IMR-90 (cell line): Measurements from ENCODE around the gene SERP2. TPM values are rescaled to one million over a fixed set of nuclear protein-coding genes. Genes with fewer than 3 reads are reported as not detected.

ENCODE experiments used
- ATAC-seq: fragments of 200-7000 bp; cut with Tn5 transposase; 2 replicates; pipeline ENCODE4 v1.9.1; 2020; ENCODE audit warnings: low read depth, mild to moderate bottlenecking, moderate library complexity
- BruUV-seq: library from RNA; stranded (reverse); fragments of 400-500 nt; replicated peaks from 2 replicates; lab custom pipeline; 2021; lab: Mats Ljungman, UMichigan
- CTCF ChIA-PET: fragments of 300-600 bp; formaldehyde crosslinking; extraction: SDS; loops from one replicate; lab custom pipeline; 2021; ENCODE audit warnings: antibody characterized with exemption; lab: Yijun Ruan, JAX
- POLR2A ChIA-PET: fragments of 300-600 bp; sonication (Branson Sonifier 250); formaldehyde crosslinking; loops from one replicate; lab custom pipeline; 2022; ENCODE audit warnings: antibody characterized with exemption; ENCODE audit not compliant: unreplicated experiment; lab: Charles Lee
- DNase-seq: peaks from one replicate; pipeline ENCODE4 v3.0.0; 2013
- H2AFZ ChIP-seq: replicated peaks from 2 replicates; pipeline ENCODE3; 2013; ENCODE audit warnings: low read length, mild to moderate bottlenecking; ENCODE audit not compliant: poor library complexity
- H2AK5ac ChIP-seq: 2 replicates; pipeline ENCODE4 v1.6.1; 2013; ENCODE audit warnings: low read depth, low read length, inconsistent platforms
- H2AK9ac ChIP-seq: replicated peaks from 2 replicates; pipeline ENCODE3; 2013; ENCODE audit warnings: mild to moderate bottlenecking, low read depth, low read length, moderate library complexity; ENCODE audit not compliant: poor library complexity
- H2BK120ac ChIP-seq: 2 replicates; pipeline ENCODE4 v1.6.1; 2013; ENCODE audit warnings: low read depth, low read length, inconsistent platforms
- H2BK15ac ChIP-seq: 3 replicates; pipeline ENCODE4 v1.6.1; 2013; ENCODE audit warnings: low read depth, low read length, inconsistent platforms
- H2BK20ac ChIP-seq: 2 replicates; pipeline ENCODE4 v1.6.1; 2013; ENCODE audit warnings: low read depth, mild to moderate bottlenecking, inconsistent platforms, low read length, moderate library complexity
- H2BK5ac ChIP-seq: 2 replicates; pipeline ENCODE4 v1.6.1; 2013; ENCODE audit warnings: mild to moderate bottlenecking, low read depth, low read length, inconsistent platforms; ENCODE audit not compliant: poor library complexity, severe bottlenecking
- H3K14ac ChIP-seq: replicated peaks from 2 replicates; pipeline ENCODE4 v1.6.1; 2013; ENCODE audit warnings: low read depth, low read length, inconsistent platforms
- H3K18ac ChIP-seq: 2 replicates; pipeline ENCODE4 v1.6.1; 2013; ENCODE audit warnings: low read depth, low read length, control low read depth
- H3K23ac ChIP-seq: 2 replicates; pipeline ENCODE4 v1.6.1; 2013; ENCODE audit warnings: low read depth, low read length, inconsistent platforms
- H3K27ac ChIP-seq: 2 replicates; pipeline ENCODE4 v1.5.1; 2013; ENCODE audit warnings: mild to moderate bottlenecking, control low read depth, low read length; ENCODE audit not compliant: insufficient read depth
- H3K27me3 ChIP-seq: 2 replicates; pipeline ENCODE4 v1.6.1; 2013; ENCODE audit warnings: low read length; ENCODE audit not compliant: control insufficient read depth, insufficient read depth
- H3K36me3 ChIP-seq: 2 replicates; pipeline ENCODE4 v1.6.1; 2013; ENCODE audit warnings: low read length, mixed read lengths; ENCODE audit not compliant: control insufficient read depth, insufficient read depth
- H3K4ac ChIP-seq: 2 replicates; pipeline ENCODE4 v1.6.1; 2013; ENCODE audit warnings: low read depth, low read length, inconsistent platforms
- H3K4me1 ChIP-seq: 2 replicates; pipeline ENCODE4 v1.6.1; 2013; ENCODE audit warnings: low read length, mixed read lengths; ENCODE audit not compliant: control insufficient read depth, insufficient read depth
- H3K4me2 ChIP-seq: 2 replicates; pipeline ENCODE4 v1.6.1; 2013; ENCODE audit warnings: low read depth, mild to moderate bottlenecking, control low read depth, low read length, moderate library complexity
- H3K4me3 ChIP-seq: 2 replicates; pipeline ENCODE4 v1.5.1; 2013; ENCODE audit warnings: low read depth, mild to moderate bottlenecking, control low read depth, low read length, moderate library complexity; ENCODE audit not compliant: insufficient read depth
- H3K56ac ChIP-seq: 2 replicates; pipeline ENCODE4 v1.6.1; 2013; ENCODE audit warnings: low read length, inconsistent platforms; ENCODE audit not compliant: insufficient read depth; ENCODE audit errors: extremely low read depth
- H3K79me1 ChIP-seq, 2 experiments: 2 replicates each; pipeline ENCODE4 v1.6.1; 2013; ENCODE audit warnings: low read length in 2 of 2, inconsistent platforms in 1 of 2, low read depth in 1 of 2
- H3K9ac ChIP-seq: 2 replicates; pipeline ENCODE4 v1.6.1; 2013; ENCODE audit warnings: low read depth, low read length, control low read depth
- H3K9me1 ChIP-seq: 2 replicates; pipeline ENCODE4 v1.6.1; 2013; ENCODE audit warnings: low read length, inconsistent platforms; ENCODE audit not compliant: insufficient read depth
- H3K9me3 ChIP-seq: 2 replicates; pipeline ENCODE4 v1.6.1; 2013; ENCODE audit warnings: low read length; ENCODE audit not compliant: control insufficient read depth, insufficient read depth
- H4K20me1 ChIP-seq: 2 replicates; pipeline ENCODE4 v1.6.1; 2013; ENCODE audit warnings: low read length, inconsistent platforms; ENCODE audit not compliant: insufficient read depth
- H4K5ac ChIP-seq: 2 replicates; pipeline ENCODE4 v1.6.1; 2013; ENCODE audit warnings: mild to moderate bottlenecking, low read depth, low read length, control low read depth
- H4K8ac ChIP-seq, 2 experiments: 2 replicates each; pipeline ENCODE4 v1.6.1; 2013; ENCODE audit warnings: low read depth in 2 of 2, low read length in 2 of 2, control low read depth in 1 of 2, inconsistent platforms in 1 of 2
- H4K91ac ChIP-seq: 2 replicates; pipeline ENCODE4 v1.6.1; 2013; ENCODE audit warnings: low read depth, low read length, inconsistent platforms; ENCODE audit not compliant: insufficient read depth
- CTCF ChIP-seq: conservative IDR thresholded peaks from 2 replicates; pipeline ENCODE4 v1.5.1; 2012; ENCODE audit warnings: mild to moderate bottlenecking, low read depth, low read length, improper control_type of control experiment
- FOS ChIP-seq: fragments of 150-350 bp; IDR thresholded peaks from 2 replicates; pipeline ENCODE4 v1.6.1; 2016; ENCODE audit warnings: low read depth, low read length
- MAFK ChIP-seq: IDR thresholded peaks from 2 replicates; pipeline ENCODE4 v1.6.1; 2012; ENCODE audit warnings: low read depth, low read length, improper control_type of control experiment
- RCOR1 ChIP-seq: IDR thresholded peaks from 2 replicates; pipeline ENCODE4 v1.6.1; 2012; ENCODE audit warnings: mild to moderate bottlenecking, low read length, improper control_type of control experiment; ENCODE audit not compliant: insufficient replicate concordance
- WGBS, 2 experiments: methylation state at CpG; one replicate each; pipeline versions ENCODE4 v1.1.5 to v1.1.7; 2013; ENCODE audit warnings: missing lambda C conversion rate in 2 of 2; ENCODE audit not compliant: insufficient read length in 1 of 2; ENCODE audit errors: extremely low coverage in 2 of 2; 5-methylcytosine and 5-hydroxymethylcytosine counted together
- dilution Hi-C: fragments of 300-500 bp; cut with HindIII; formaldehyde crosslinking; loops from one replicate; pipeline ENCODE4 v1.14.3; 2018; ENCODE audit warnings: low sequenced_read_pairs; ENCODE audit not compliant: unreplicated experiment
- in situ Hi-C: fragments of 300-500 bp; cut with MboI; formaldehyde crosslinking; loops from 3 replicates; pipeline ENCODE4 v1.14.3; 2019; ENCODE audit warnings: low sequenced_read_pairs, inconsistent platforms, mixed read lengths
- intact Hi-C: fragments of 100-400 bp; cut with micrococcal nuclease; formaldehyde crosslinking; loops from 2 replicates; pipeline ENCODE4 v1.10.0; 2022
- polyA plus RNA-seq, 3 experiments: library from polyadenylated mRNA; depleted of rRNA; stranded (reverse); fragments of >200 nt; gene quantifications; 2 replicates each; pipeline ENCODE4 v1.2.3, GENCODE V29; 2012; ENCODE audit warnings: low replicate concordance in 1 of 3
- total RNA-seq: library from RNA; depleted of rRNA; stranded (reverse); fragments of >200 nt; gene quantifications from 2 replicates; pipeline ENCODE4 v1.2.3, GENCODE V29; 2012

Gene SERP2
- total and polyA plus RNA-seq, 2 of the 4 experiments (the other 2 are of a cell fraction) = 0.54 to 1.4 TPM

DNA sequence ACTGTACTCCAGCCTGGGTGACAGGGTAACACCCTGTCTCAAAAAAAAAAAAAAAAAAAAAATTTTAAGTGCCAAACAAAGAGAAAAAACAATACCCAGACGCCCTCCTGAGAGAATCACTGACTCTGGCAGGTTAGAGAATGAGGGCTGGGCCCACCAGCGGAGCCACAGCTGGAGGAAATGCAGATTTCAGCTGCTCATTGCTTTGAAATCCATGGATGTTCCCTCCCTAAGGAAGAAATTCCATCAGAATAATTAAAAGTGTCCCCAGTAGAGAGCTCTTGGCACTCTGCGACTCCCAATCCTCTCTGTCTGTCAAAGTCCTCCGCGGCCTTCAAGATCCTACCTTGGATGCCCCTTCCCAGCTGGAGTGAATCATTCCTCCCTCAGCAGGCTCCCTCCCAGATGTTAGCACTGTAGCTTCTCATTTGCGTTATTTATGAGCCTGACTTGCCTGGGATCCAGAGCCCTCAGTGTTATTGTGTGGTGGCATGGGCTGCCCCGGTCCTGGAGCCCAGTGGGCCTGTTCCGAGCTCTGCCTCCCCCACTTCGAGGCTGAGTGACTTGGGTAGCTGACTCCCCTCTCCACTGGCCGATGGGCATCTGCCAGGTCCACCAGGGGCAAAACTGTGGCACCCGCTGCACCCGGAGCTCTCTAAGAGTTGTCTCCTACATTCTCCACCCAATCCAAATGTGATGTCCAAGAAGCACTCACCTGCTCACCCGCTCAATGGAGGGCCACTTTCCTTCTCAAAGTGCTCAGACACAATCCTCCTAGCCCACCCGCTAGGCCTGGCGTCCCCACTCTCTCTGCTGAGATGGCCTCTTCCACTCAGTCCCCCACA, 47.0 kb downstream of the SERP2 start:
- H2AK5ac ChIP-seq = no peak overlapping the region
- no TSS peak for BruUV-seq
- H3K79me1 ChIP-seq = no peaks in the 10 kb centered on the region
- no peak overlapping the region for H3K4ac ChIP-seq
- WGBS, 2 experiments = 88% methylated on average over 5 of the region's 15 CpGs; no CpG with 5 or more reads in 1 of the 2 experiments
- no peak overlapping the region for H2AFZ ChIP-seq
- H3K27ac ChIP-seq = no peak overlapping the region
- H3K4me2 ChIP-seq = no peak overlapping the region
- ChIA-PET CTCF (no interaction called here), POLR2A (no interaction called here)
- TF ChIP-seq RCOR1 (no peak), CTCF (no peak), FOS (no peak), MAFK (no peak)
- H2BK15ac ChIP-seq = no peak overlapping the region
- DNase-seq = no peak
- no peak overlapping the region for H2BK20ac ChIP-seq
- no peaks in the 10 kb centered on the region; the same call in 1 of the 2 replicates for H3K9me3 ChIP-seq
- no peaks in the 10 kb centered on the region for H3K4me1 ChIP-seq
- H3K36me3 ChIP-seq = no peaks in the 10 kb centered on the region
- no peak overlapping the region for H2AK9ac ChIP-seq
- ATAC-seq = no peak
- in situ Hi-C loops (no loop called here), dilution Hi-C loops (no loop called here), intact Hi-C loops (no loop called here)
- H3K56ac ChIP-seq = no peak overlapping the region
- H3K9ac ChIP-seq = no peak overlapping the region
- no peak overlapping the region for H4K5ac ChIP-seq
- no peaks in the 10 kb centered on the region for H3K9me1 ChIP-seq
- no peak overlapping the region for H3K4me3 ChIP-seq
- H3K14ac ChIP-seq = no peak overlapping the region
- no peak overlapping the region for H3K23ac ChIP-seq
- H2BK120ac ChIP-seq = no peak overlapping the region
- H2BK5ac ChIP-seq = no peak overlapping the region
- no peaks in the 10 kb centered on the region for H4K20me1 ChIP-seq
- H4K91ac ChIP-seq = no peak overlapping the region
- H3K18ac ChIP-seq = no peak overlapping the region
- H4K8ac ChIP-seq = no peak overlapping the region
- peaks cover 9% of the 10 kb centered on the region; the same call in 1 of the 2 replicates for H3K27me3 ChIP-seq
